Measurements from ENCODE around the gene STARD5. TPM values are rescaled to one million over a fixed set of nuclear protein-coding genes. Genes with fewer than 3 reads are reported as not detected.
A peak's percentile ranks its signal among the peaks of the same experiment; 100 is the strongest.

STARD5 gene
- polyA plus RNA-seq, 2 of the 4 experiments (the other 2 are of a cell fraction), result 2.1 to 2.8 TPM

DNA sequence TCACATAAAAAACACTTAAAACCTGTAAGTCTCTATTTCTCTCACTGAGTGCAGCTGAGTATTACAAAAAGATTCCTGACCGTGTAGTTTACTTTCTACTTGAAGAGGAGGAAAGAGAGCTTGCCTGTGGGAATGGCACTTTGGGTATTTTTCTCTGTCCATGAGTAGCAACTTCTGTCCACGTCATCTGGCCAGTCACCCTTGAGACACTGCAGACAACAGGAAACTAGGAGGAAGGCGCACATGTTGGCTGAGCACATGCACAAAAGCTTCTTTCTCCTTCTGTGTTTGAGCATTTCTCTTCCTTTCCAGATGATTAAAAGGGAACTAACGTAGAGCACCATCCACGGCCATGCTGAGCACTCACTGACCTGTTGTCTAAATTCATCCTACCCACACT, 19.7 kb downstream of the STARD5 start (continued):
- TF ChIP-seq, protein P1, sequence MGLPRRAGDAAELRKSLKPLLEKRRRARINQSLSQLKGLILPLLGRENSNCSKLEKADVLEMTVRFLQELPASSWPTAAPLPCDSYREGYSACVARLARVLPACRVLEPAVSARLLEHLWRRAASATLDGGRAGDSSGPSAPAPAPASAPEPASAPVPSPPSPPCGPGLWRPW (IDR thresholded peaks at IDR 0.05), result no peak
- TF ChIP-seq HOXA7 (CRISPR knock-in tag; IDR thresholded peaks at IDR 0.05) (no peak), HDAC2 (IDR thresholded peaks at IDR 0.05) (no peak)

DNA sequence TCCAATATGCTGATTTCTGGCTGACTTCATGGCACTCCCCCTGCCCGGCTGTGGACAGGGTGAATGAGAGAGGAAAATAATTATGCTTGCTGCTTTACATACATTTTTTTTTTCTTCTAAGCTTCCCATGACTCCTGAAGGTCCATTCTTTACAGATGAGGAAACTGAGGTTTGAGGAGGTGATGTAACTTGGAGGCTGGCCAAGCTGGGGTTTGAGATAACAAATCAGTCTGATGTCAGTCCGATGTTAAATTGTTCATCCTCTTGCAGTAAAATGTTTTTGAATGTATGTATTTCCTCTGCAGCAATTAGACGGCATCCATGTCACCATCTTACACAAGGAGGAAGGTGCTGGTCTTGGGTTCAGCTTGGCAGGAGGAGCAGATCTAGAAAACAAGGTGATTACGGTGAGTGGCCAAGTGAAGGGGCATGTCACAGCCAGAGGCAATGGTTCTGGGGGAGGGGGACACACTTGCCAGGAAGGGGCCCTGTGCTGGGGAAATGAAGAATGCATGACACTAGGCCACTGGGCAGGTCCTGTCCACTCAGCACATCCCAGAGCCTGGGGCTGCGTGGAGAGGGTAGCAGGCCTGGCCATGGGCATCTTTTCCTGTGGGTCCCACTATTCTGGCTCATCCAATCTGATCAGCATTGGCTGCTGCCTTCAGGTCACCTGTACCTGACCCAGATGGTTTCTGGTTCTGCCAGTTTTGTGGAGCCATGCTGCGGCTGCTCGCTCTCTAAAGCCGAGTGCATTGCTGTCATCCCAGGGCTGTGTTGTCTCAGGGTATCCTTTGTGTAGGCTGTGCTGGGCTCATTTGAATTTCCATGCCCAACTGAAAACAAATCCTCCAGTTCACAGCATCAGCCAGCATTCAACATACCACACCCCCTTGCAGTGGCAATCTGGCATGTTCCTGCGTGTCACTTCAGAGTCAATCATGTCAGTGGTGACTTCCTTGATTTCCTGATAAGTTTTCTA, 20.4 kb downstream of the STARD5 start:
- Histone ChIP-seq H3K27ac (no peak overlapping the region), H3K4me1 (no peaks in the 10 kb centered on the region), H3K4me3 (no peak overlapping the region), H3K4me2 (no peak overlapping the region), H3K9me3 (no peaks in the 10 kb centered on the region)
- CTCF ChIA-PET, result interaction anchor here (1.5 to 5.3 kb wide), 5 partner anchors 22 to 107 kb away, joined by 4 to 24 read pairs (median 7); no protein-coding TSS in a partner anchor
- no peak for FAIRE-seq
- ATAC-seq, result peak in 1 of 2 experiments; percentile 21; a peak in 2 of 6 replicates
- TF ChIP-seq, protein P2, sequence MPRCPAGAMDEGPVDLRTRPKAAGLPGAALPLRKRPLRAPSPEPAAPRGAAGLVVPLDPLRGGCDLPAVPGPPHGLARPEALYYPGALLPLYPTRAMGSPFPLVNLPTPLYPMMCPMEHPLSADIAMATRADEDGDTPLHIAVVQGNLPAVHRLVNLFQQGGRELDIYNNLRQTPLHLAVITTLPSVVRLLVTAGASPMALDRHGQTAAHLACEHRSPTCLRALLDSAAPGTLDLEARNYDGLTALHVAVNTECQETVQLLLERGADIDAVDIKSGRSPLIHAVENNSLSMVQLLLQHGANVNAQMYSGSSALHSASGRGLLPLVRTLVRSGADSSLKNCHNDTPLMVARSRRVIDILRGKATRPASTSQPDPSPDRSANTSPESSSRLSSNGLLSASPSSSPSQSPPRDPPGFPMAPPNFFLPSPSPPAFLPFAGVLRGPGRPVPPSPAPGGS (IDR thresholded peaks at IDR 0.05), result no peak
- no peak for TF ChIP-seq HOXA7 (CRISPR knock-in tag; IDR thresholded peaks at IDR 0.05)
- TF ChIP-seq SREBF2 (IDR thresholded peaks at IDR 0.05), result no peak
- TF ChIP-seq, protein P3, sequence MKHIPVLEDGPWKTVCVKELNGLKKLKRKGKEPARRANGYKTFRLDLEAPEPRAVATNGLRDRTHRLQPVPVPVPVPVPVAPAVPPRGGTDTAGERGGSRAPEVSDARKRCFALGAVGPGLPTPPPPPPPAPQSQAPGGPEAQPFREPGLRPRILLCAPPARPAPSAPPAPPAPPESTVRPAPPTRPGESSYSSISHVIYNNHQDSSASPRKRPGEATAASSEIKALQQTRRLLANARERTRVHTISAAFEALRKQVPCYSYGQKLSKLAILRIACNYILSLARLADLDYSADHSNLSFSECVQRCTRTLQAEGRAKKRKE (CRISPR knock-in tag; IDR thresholded peaks at IDR 0.05; ENCODE audit: low read depth), result no peak
- TF ChIP-seq, protein P4, sequence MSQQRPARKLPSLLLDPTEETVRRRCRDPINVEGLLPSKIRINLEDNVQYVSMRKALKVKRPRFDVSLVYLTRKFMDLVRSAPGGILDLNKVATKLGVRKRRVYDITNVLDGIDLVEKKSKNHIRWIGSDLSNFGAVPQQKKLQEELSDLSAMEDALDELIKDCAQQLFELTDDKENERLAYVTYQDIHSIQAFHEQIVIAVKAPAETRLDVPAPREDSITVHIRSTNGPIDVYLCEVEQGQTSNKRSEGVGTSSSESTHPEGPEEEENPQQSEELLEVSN (IDR thresholded peaks at IDR 0.05; ENCODE audit: borderline replicate concordance, low read depth), result no peak
- TF ChIP-seq CHD2 (IDR thresholded peaks at IDR 0.05; ENCODE audit: low read length, partially characterized antibody), result no peak
- no peak for TF ChIP-seq JUNB (IDR thresholded peaks at IDR 0.05)
- TF ChIP-seq EHMT2 (IDR thresholded peaks at IDR 0.05; ENCODE audit: low read depth), result no peak
- no peak for TF ChIP-seq POLR2A (IDR thresholded peaks at IDR 0.05; ENCODE audit: low read length)
- TF ChIP-seq HOXB5 (CRISPR knock-in tag; IDR thresholded peaks at IDR 0.05), result no peak
- no peak for TF ChIP-seq ESRRA (IDR thresholded peaks at IDR 0.05; ENCODE audit: borderline replicate concordance, low read length)
- TF ChIP-seq TP53 (CRISPR knock-in tag; IDR thresholded peaks at IDR 0.05), result no peak
- TF ChIP-seq CHD4 (IDR thresholded peaks at IDR 0.05; ENCODE audit: borderline replicate concordance), result no peak
- TF ChIP-seq POLR2AphosphoS2 (conservative IDR thresholded peaks at IDR 0.05; ENCODE audit: low read length), result no peak
- no peak for TF ChIP-seq EP300 (IDR thresholded peaks at IDR 0.05)
- no peak for TF ChIP-seq RAD21 (conservative IDR thresholded peaks at IDR 0.05 in 1 of 2, IDR thresholded peaks at IDR 0.05 in 1 of 2)
- TF ChIP-seq HEYL (CRISPR knock-in tag; IDR thresholded peaks at IDR 0.05), result no peak
- WGBS (ENCODE audit: missing lambda C conversion rate), result 60% methylated on average over 9 of the region's 9 CpGs
- DNase-seq (ENCODE audit: low read depth in 1 of 2, low spot score in 1 of 2), result no peak
- POLR2A ChIA-PET, result no interaction called here

DNA sequence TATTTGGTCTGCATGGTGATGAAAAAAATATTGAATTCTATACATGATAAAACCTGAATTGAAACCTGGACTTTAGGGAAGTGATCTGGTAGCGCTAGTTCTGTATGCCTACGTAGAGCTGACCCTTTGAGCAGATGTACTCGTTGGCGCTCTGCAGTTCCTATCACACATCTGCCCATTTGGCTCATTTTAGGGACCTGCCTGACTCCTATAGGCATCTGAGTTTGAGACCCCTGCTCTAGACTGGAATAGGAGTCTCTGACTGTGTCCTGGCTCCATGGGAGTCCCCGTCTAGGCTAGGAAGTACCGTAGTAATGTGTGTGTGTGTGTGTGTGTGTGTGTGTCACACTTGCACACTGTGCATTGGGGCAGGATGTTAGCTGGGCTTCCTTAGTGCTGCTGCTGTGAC, 21.2 kb downstream of the STARD5 start:
- Histone ChIP-seq H3K9me3 (no peaks in the 10 kb centered on the region), H3K27ac (no peak overlapping the region), H3K4me2 (no peak overlapping the region), H3K4me3 (no peak overlapping the region), H3K4me1 (peaks cover 5% of the 10 kb centered on the region; the same call in 2 of the 3 replicates)
- 72% methylated on average over 6 of the region's 6 CpGs for WGBS (ENCODE audit: missing lambda C conversion rate)
- TF ChIP-seq MAZ (IDR thresholded peaks at IDR 0.05; ENCODE audit: borderline replicate concordance, low read depth, low read length), result no peak
- no peak for TF ChIP-seq CHD2 (IDR thresholded peaks at IDR 0.05; ENCODE audit: low read length, partially characterized antibody)
- TF ChIP-seq ESRRA (IDR thresholded peaks at IDR 0.05; ENCODE audit: borderline replicate concordance, low read length), result no peak
- TF ChIP-seq KDM5A (IDR thresholded peaks at IDR 0.05), result no peak
- TF ChIP-seq PHF8 (IDR thresholded peaks at IDR 0.05; ENCODE audit: borderline replicate concordance, low read depth), result no peak
- no peak for TF ChIP-seq ZC3H11A (IDR thresholded peaks at IDR 0.05)
- ChIA-PET POLR2A (no interaction called here), CTCF (interaction anchor here (0.6 to 5.3 kb wide), 6 partner anchors 8 to 107 kb away, joined by 3 to 24 read pairs (median 6); no protein-coding TSS in a partner anchor)
- DNase-seq (ENCODE audit: low read depth in 1 of 2, low spot score in 1 of 2) (no peak), ATAC-seq (no peak), FAIRE-seq (no peak)
